HCT116 (cell line): ENCODE measurements around the gene FKBP15.

Source experiments
- POLR2A ChIP-seq: IDR thresholded peaks from 2 replicates; pipeline ENCODE4 v1.7.0; 2011; ENCODE audit warnings: borderline replicate concordance; ENCODE audit not compliant: insufficient read depth, insufficient read length; ENCODE audit errors: extremely low read depth
- TF ChIP-seq, protein P1 (sequence below), 3 experiments: fragments of 200-600 bp in 1 of 3; sonication (generic) in 1 of 3; IDR thresholded peaks in 2 of 3; conservative IDR thresholded peaks in 1 of 3; 2 replicates each; pipeline ENCODE4 v1.5.1; 2012 to 2017; ENCODE audit warnings: low read depth in 2 of 3, low read length in 2 of 3, antibody characterized with exemption in 1 of 3, borderline replicate concordance in 1 of 3, control low read depth in 1 of 3, mild to moderate bottlenecking in 1 of 3, mixed read lengths in 1 of 3, mixed run types in 1 of 3, moderate library complexity in 1 of 3; ENCODE audit not compliant: insufficient read depth in 1 of 3

DNA sequence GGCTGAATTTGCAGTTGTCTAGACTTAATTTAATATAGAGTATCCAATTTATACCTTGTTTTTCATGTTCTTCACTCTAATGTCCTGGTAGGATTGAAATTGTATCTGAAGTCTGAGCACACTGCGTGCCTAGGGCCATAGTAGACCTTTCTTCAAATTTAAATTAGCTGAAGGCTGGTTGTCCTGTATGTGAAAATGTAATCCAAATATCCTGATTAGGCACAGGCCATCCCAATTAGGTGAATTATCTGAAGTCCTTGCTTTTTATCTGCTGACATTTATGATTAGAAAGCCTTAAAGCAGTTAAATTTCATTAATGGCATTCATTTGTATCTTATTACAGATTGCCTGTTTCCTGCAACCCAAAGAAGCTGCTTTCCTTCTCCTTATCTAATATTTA lies 33.9 kb upstream of the FKBP15 start:
- no peak for TF ChIP-seq POLR2A
- TF ChIP-seq, protein P1, sequence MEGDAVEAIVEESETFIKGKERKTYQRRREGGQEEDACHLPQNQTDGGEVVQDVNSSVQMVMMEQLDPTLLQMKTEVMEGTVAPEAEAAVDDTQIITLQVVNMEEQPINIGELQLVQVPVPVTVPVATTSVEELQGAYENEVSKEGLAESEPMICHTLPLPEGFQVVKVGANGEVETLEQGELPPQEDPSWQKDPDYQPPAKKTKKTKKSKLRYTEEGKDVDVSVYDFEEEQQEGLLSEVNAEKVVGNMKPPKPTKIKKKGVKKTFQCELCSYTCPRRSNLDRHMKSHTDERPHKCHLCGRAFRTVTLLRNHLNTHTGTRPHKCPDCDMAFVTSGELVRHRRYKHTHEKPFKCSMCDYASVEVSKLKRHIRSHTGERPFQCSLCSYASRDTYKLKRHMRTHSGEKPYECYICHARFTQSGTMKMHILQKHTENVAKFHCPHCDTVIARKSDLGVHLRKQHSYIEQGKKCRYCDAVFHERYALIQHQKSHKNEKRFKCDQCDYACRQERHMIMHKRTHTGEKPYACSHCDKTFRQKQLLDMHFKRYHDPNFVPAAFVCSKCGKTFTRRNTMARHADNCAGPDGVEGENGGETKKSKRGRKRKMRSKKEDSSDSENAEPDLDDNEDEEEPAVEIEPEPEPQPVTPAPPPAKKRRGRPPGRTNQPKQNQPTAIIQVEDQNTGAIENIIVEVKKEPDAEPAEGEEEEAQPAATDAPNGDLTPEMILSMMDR (IDR thresholded peaks at IDR 0.05 in 2 of 3, conservative IDR thresholded peaks at IDR 0.05 in 1 of 3; ENCODE audit: borderline replicate concordance in 1 of 3, insufficient read depth in 1 of 3, low read depth in 2 of 3, low read length in 2 of 3) = no peak
